SK-N-SH (cell line): ENCODE results near the gene LENG9. TPM values are rescaled to one million over a fixed set of nuclear protein-coding genes. Genes with fewer than 3 reads are reported as not detected.

Source experiments
- CTCF ChIA-PET: fragments of 300-600, 350-600 bp; formaldehyde crosslinking; extraction: SDS; loops from one replicate; lab custom pipeline; 2021; lab: Yijun Ruan, JAX
- POLR2A ChIA-PET: fragments of 350-600 bp; sonication (Branson Sonifier 250); formaldehyde crosslinking; extraction: SDS; loops from one replicate; lab custom pipeline; 2020; ENCODE audit warnings: antibody characterized with exemption, inconsistent platforms; lab: Yijun Ruan, JAX
- DNase-seq: peaks from one replicate; pipeline ENCODE4 v3.0.0; 2012
- H2AFZ ChIP-seq: fragments of 200-600 bp; sonication (generic); 2 replicates; pipeline ENCODE4 v1.8.1; 2016; ENCODE audit warnings: antibody characterized with exemption, mild to moderate bottlenecking, low read depth
- H3F3A ChIP-seq: fragments of 200-600 bp; sonication (generic); replicated peaks from 2 replicates; pipeline ENCODE3; 2016; ENCODE audit warnings: antibody characterized with exemption, mild to moderate bottlenecking; ENCODE audit not compliant: insufficient read depth
- H3K27ac ChIP-seq, 2 experiments: fragments of 200-500 bp in 1 of 2; fragments of 200-600 bp in 1 of 2; sonication (Bioruptor generic) in 1 of 2; sonication (generic), shearing (Covaris generic) in 1 of 2; 2 replicates each; pipeline versions ENCODE4 v1.5.1 to v1.6.1; 2014 to 2016; ENCODE audit warnings: low read depth in 2 of 2, inconsistent platforms in 1 of 2, low read length in 1 of 2, mild to moderate bottlenecking in 1 of 2, mixed read lengths in 1 of 2
- H3K27me3 ChIP-seq: fragments of 200-600 bp; sonication (generic), shearing (Covaris generic); 2 replicates; pipeline ENCODE4 v1.6.1; 2016; ENCODE audit warnings: mixed run types; ENCODE audit not compliant: insufficient read depth
- H3K36me3 ChIP-seq, 2 experiments: fragments of 200-500 bp in 1 of 2; fragments of 200-600 bp in 1 of 2; sonication (Bioruptor generic) in 1 of 2; sonication (generic) in 1 of 2; replicated peaks in 1 of 2; 2 replicates each; pipeline versions ENCODE3 to v1.5.1; 2014 to 2016; ENCODE audit warnings: low read length in 1 of 2, mild to moderate bottlenecking in 1 of 2; ENCODE audit not compliant: insufficient read depth in 2 of 2, control insufficient read depth in 1 of 2
- H3K4me1 ChIP-seq, 2 experiments: fragments of 200-500 bp in 1 of 2; fragments of 200-600 bp in 1 of 2; sonication (Bioruptor generic) in 1 of 2; sonication (generic), shearing (Covaris generic) in 1 of 2; 2 replicates each; pipeline versions ENCODE4 v1.5.1 to v1.6.1; 2014 to 2016; ENCODE audit warnings: low read depth in 1 of 2, low read length in 1 of 2, mixed run types in 1 of 2; ENCODE audit not compliant: insufficient read depth in 2 of 2, control insufficient read depth in 1 of 2
- H3K4me2 ChIP-seq: fragments of 200-600 bp; sonication (generic), shearing (Covaris generic); 2 replicates; pipeline ENCODE4 v1.6.1; 2017; ENCODE audit warnings: mixed run types
- H3K4me3 ChIP-seq, 2 experiments: fragments of 200-500 bp in 1 of 2; fragments of 200-600 bp in 1 of 2; sonication (Bioruptor generic) in 1 of 2; sonication (generic), shearing (Covaris generic) in 1 of 2; 2 replicates each; pipeline versions ENCODE4 v1.5.1 to v1.8.1; 2014 to 2016; ENCODE audit warnings: low read depth in 2 of 2, inconsistent platforms in 1 of 2, low read length in 1 of 2, mild to moderate bottlenecking in 1 of 2, mixed read lengths in 1 of 2, moderate library complexity in 1 of 2
- H3K79me2 ChIP-seq: fragments of 200-600 bp; sonication (generic); 2 replicates; pipeline ENCODE4 v1.8.1; 2017; ENCODE audit warnings: mild to moderate bottlenecking; ENCODE audit not compliant: insufficient read depth
- H3K9ac ChIP-seq: fragments of 200-600 bp; sonication (generic); 2 replicates; pipeline ENCODE4 v1.6.1; 2017; ENCODE audit warnings: mixed run types
- H3K9me2 ChIP-seq: fragments of 200-600 bp; sonication (generic); 2 replicates; pipeline ENCODE4 v1.6.1; 2017; ENCODE audit warnings: mixed run types
- H3K9me3 ChIP-seq: fragments of 200-600 bp; sonication (generic); 2 replicates; pipeline ENCODE4 v1.6.1; 2017; ENCODE audit warnings: mixed run types, mild to moderate bottlenecking, moderate library complexity
- H4K20me1 ChIP-seq: fragments of 200-600 bp; sonication (generic); 2 replicates; pipeline ENCODE4 v1.6.1; 2017; ENCODE audit warnings: mild to moderate bottlenecking, mixed run types; ENCODE audit not compliant: insufficient read depth
- CHD2 ChIP-seq: fragments of 150-350 bp; IDR thresholded peaks from 2 replicates; pipeline ENCODE4 v1.6.1; 2018; ENCODE audit warnings: low read length; ENCODE audit not compliant: partially characterized antibody
- CTCF ChIP-seq: fragments of 200-600 bp; sonication (generic); IDR thresholded peaks from 2 replicates; pipeline ENCODE4 v1.6.1; 2017; ENCODE audit warnings: antibody characterized with exemption, mild to moderate bottlenecking, moderate library complexity
- ELF1 ChIP-seq: IDR thresholded peaks from 2 replicates; pipeline ENCODE4 v1.4.0; 2012
- EP300 ChIP-seq, 2 experiments: IDR thresholded peaks; 2 replicates each; pipeline versions ENCODE4 v1.4.0 to v1.6.1; 2012; ENCODE audit warnings: borderline replicate concordance in 1 of 2, low read depth in 1 of 2, low read length in 1 of 2
- EZH2phosphoT487 ChIP-seq: fragments of 200-600 bp; sonication (generic); IDR thresholded peaks from 2 replicates; pipeline ENCODE4 v1.6.1; 2017; ENCODE audit warnings: low read depth, mixed run types, mild to moderate bottlenecking, antibody characterized with exemption, moderate library complexity, borderline replicate concordance
- FOSL2 ChIP-seq: IDR thresholded peaks from 2 replicates; pipeline ENCODE4 v1.4.0; 2012; ENCODE audit warnings: low read depth, mild to moderate bottlenecking, moderate library complexity, borderline replicate concordance
- FOXM1 ChIP-seq: IDR thresholded peaks from 2 replicates; pipeline ENCODE4 v1.4.0; 2012; ENCODE audit warnings: low read depth, mild to moderate bottlenecking
- MEF2A ChIP-seq: IDR thresholded peaks from 2 replicates; pipeline ENCODE4 v1.4.0; 2012; ENCODE audit warnings: low read depth, borderline replicate concordance
- MXI1 ChIP-seq: IDR thresholded peaks from 2 replicates; pipeline ENCODE4 v1.6.1; 2012; ENCODE audit warnings: mild to moderate bottlenecking, low read depth, low read length, improper control_type of control experiment
- NFIC ChIP-seq: IDR thresholded peaks from 2 replicates; pipeline ENCODE4 v1.4.0; 2012; ENCODE audit warnings: borderline replicate concordance
- RAD21 ChIP-seq: IDR thresholded peaks from 2 replicates; pipeline ENCODE4 v1.6.1; 2012; ENCODE audit warnings: mild to moderate bottlenecking, low read length
- RCOR1 ChIP-seq: fragments of 150-350 bp; IDR thresholded peaks from 2 replicates; pipeline ENCODE4 v1.6.1; 2017; ENCODE audit warnings: antibody characterized with exemption, low read length
- REST ChIP-seq: IDR thresholded peaks from 2 replicates; pipeline ENCODE4 v1.6.1; 2012; ENCODE audit warnings: mild to moderate bottlenecking, low read depth, low read length, moderate library complexity
- RXRA ChIP-seq: IDR thresholded peaks from 2 replicates; pipeline ENCODE4 v1.4.0; 2012; ENCODE audit warnings: low read depth, mild to moderate bottlenecking, borderline replicate concordance
- SIN3A ChIP-seq: IDR thresholded peaks from 2 replicates; pipeline ENCODE4 v1.6.1; 2012; ENCODE audit warnings: low read depth, mild to moderate bottlenecking, low read length, moderate library complexity, borderline replicate concordance
- TAF1 ChIP-seq: IDR thresholded peaks from 2 replicates; pipeline ENCODE4 v1.6.1; 2012; ENCODE audit warnings: low read depth, mild to moderate bottlenecking, low read length, moderate library complexity, borderline replicate concordance
- TCF12 ChIP-seq: IDR thresholded peaks from 2 replicates; pipeline ENCODE4 v1.4.0; 2012
- USF2 ChIP-seq: fragments of 150-350 bp; IDR thresholded peaks from 2 replicates; pipeline ENCODE4 v1.6.1; 2017; ENCODE audit warnings: antibody characterized with exemption, low read length, low read depth, borderline replicate concordance
- WGBS: methylation state at CpG from one replicate; pipeline ENCODE4 v1.1.6; 2017; ENCODE audit warnings: low lambda C conversion rate; 5-methylcytosine and 5-hydroxymethylcytosine counted together
- polyA plus RNA-seq, 3 experiments: library from polyadenylated mRNA; depleted of rRNA; stranded (reverse); fragments of >200 nt; gene quantifications; 2 replicates each; pipeline ENCODE4 v1.2.3, GENCODE V29; 2012

The LENG9 gene
- polyA plus RNA-seq, 1 of the 3 experiments (the other 2 are of a cell fraction): 0.20 TPM

GRCh38 chr19:54473892-54474372 lies 10.4 kb upstream of the LENG9 start (continued):
- TF ChIP-seq NFIC: no peak
- TF ChIP-seq EP300 (IDR thresholded peaks at IDR 0.05; ENCODE audit: borderline replicate concordance in 1 of 2, low read depth in 1 of 2, low read length in 1 of 2): no peak
- no peak for TF ChIP-seq FOSL2
- no peak for TF ChIP-seq REST
- no peak for TF ChIP-seq SIN3A
- TF ChIP-seq MEF2A: no peak

GRCh38 chr19:54473071-54473891 lies 9.7 kb upstream of the LENG9 start, which contains the start of gene CDC42EP5:
Gene CDC42EP5, minus strand, starts transcription at chr19:54473296. Its CDS starts 7,749 bp downstream, at chr19:54465547.
- Histone ChIP-seq H3K9ac (peak within 1 kb of the TSS; percentile 57; the same call in 1 of the 2 replicates), H3K9me2 (no peaks in the 10 kb centered on the region), H3K4me1 (no peaks in the 10 kb centered on the region; a peak in 1 of 4 replicates), H3F3A (peaks cover 17% of the 10 kb centered on the region), H2AFZ (peak within 1 kb of the TSS; percentile 93), H3K4me3 (peak within 1 kb of the TSS; percentile 48 to 62; a peak in 3 of 4 replicates), H3K79me2 (no peaks in the 10 kb centered on the region), H4K20me1 (no peaks in the 10 kb centered on the region), H3K27ac (peak within 1 kb of the TSS; percentile 41 to 52; a peak in 2 of 4 replicates), H3K9me3 (no peaks in the 10 kb centered on the region), H3K4me2 (peak within 1 kb of the TSS; percentile 87), H3K27me3 (peaks cover 33% of the 10 kb centered on the region), H3K36me3 (no peaks in the 10 kb centered on the region)
- peak; percentile 60 for DNase-seq
- ChIA-PET CTCF (interaction anchor here (0.7 kb wide), 1 partner anchor 8 kb away, joined by 3 read pairs; no protein-coding TSS in a partner anchor), POLR2A (no interaction called here)
- WGBS: 7% methylated on average over 11 of the region's 14 CpGs
- no peak for TF ChIP-seq RCOR1
- TF ChIP-seq REST: 0 out of 2 replicates have a peak, but pooled peaks have one; percentile 30
- TF ChIP-seq USF2: no peak
- 0 out of 2 replicates have a peak, but pooled peaks have one; percentile 69 for TF ChIP-seq SIN3A
- TF ChIP-seq MEF2A: no peak
- TF ChIP-seq TCF12: peak; percentile 92
- TF ChIP-seq FOXM1: no peak
- TF ChIP-seq NFIC: no peak
- no peak for TF ChIP-seq TAF1
- TF ChIP-seq CHD2: no peak
- TF ChIP-seq ELF1: peak; percentile 55; the same call in 1 of the 2 replicates
- TF ChIP-seq EP300 (IDR thresholded peaks at IDR 0.05; ENCODE audit: borderline replicate concordance in 1 of 2, low read depth in 1 of 2, low read length in 1 of 2): no peak
- no peak for TF ChIP-seq RXRA
- TF ChIP-seq CTCF: 0 out of 2 replicates have a peak, but pooled peaks have one; percentile 7
- TF ChIP-seq EZH2phosphoT487: no peak
- TF ChIP-seq MXI1: no peak
- TF ChIP-seq RAD21: no peak
